Measurements from ENCODE around the gene CDKN1C. TPM values are rescaled to one million over a fixed set of nuclear protein-coding genes. Genes with fewer than 3 reads are reported as not detected.
A peak's percentile ranks its signal among the peaks of the same experiment; 100 is the strongest.

CDKN1C gene
- total and polyA plus RNA-seq, 2 of the 8 experiments (the other 6 are each of a cell fraction or from before 2014, with no cell fraction given), result 12.8 to 14.1 TPM

DNA sequence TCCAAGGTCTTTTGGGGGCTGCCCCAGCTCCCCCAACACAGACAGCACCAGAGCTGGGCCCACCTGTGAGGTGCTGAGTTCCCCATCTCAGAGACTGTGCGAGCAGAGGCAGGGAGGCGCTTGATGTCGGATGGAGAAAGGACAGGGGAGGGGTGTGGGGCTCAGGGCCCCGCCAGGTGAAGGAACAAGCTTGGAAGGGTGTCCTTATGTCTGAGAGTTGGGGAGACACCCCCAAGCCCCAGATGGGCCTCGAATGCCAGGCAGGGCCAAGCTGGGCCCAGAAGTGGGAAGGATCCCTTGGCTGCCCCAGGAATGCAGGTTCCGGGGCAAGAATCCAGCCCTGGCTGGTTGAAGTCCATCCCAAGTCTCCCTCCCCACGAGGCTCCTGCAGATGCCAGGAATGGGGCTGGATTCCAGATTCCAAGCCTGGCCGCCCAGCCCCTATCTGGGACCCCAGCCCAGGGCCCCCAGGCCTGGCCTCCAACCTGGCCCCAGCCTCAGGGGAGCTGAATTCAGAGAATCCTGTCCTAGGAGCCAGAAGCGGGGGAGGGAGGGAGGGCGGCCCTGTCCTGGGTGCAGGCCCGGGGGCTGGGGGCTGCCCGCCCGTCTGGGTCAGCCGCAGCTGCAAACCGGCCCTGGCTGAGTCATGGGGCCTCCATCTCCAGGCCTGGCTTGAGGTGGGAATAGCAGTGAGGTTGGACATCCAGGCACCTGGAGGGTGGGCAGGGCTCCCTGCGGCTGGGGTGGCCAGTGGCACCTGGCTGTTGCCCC, 50.9 kb downstream of the CDKN1C start:
- H2BK15ac ChIP-seq (ENCODE audit: low read length), result no peak overlapping the region
- H3K27ac ChIP-seq (ENCODE audit: low read depth, low read length), result no peak overlapping the region

More for the DNA sequence above, 50.9 kb downstream of the CDKN1C start:
- no peak for FAIRE-seq
- Histone ChIP-seq H3K4me2 (ENCODE audit: insufficient read depth in 1 of 2, low read depth in 2 of 2, low read length in 2 of 2) (no peak overlapping the region), H3K4me1 (replicated peaks in 1 of 4; ENCODE audit: control insufficient read depth in 3 of 4, insufficient read depth in 4 of 4, low read length in 3 of 4) (peaks cover 0 to 21% (median 13%) of the 10 kb centered on the region in 4 experiments; a peak in 6 of 7 replicates), H3K4ac (replicated peaks; ENCODE audit: insufficient read length, low read depth, low read length) (no peak overlapping the region), H2BK12ac (ENCODE audit: low read depth, low read length) (0 out of 2 replicates have a peak overlapping the region, but pooled peaks have one; percentile 90), H4K91ac (replicated peaks; ENCODE audit: insufficient read length, low read length) (no peak overlapping the region), H3K23me2 (ENCODE audit: low read depth, low read length) (no peaks in the 10 kb centered on the region), H3K36me3 (ENCODE audit: control insufficient read depth in 2 of 4, insufficient read depth in 4 of 4, low read length in 3 of 4) (no peaks in the 10 kb centered on the region), H3K23ac (ENCODE audit: insufficient read length) (no peak overlapping the region), H2BK20ac (ENCODE audit: low read length) (no peak overlapping the region), H3K79me1 (ENCODE audit: low read depth, low read length) (no peaks in the 10 kb centered on the region), H3K56ac (replicated peaks; ENCODE audit: insufficient read length, low read depth, low read length) (no peak overlapping the region), H2AK5ac (ENCODE audit: low read depth, low read length) (no peak overlapping the region), H3K14ac (ENCODE audit: insufficient read length) (no peak overlapping the region), H3K18ac (ENCODE audit: extremely low read depth, low read length) (no peak overlapping the region), H2BK5ac (ENCODE audit: low read depth, low read length) (0 out of 2 replicates have a peak overlapping the region, but pooled peaks have one; percentile 52), H4K8ac (ENCODE audit: extremely low read depth, insufficient read depth, low read length) (no peak overlapping the region; the same call in 1 of the 2 replicates), H3K9me3 (ENCODE audit: insufficient read depth in 2 of 2, low read depth in 1 of 2, low read length in 1 of 2) (no peaks in the 10 kb centered on the region; a peak in 1 of 4 replicates), H3K27me3 (replicated peaks in 1 of 4; ENCODE audit: control insufficient read depth in 3 of 4, extremely low read depth in 1 of 4, insufficient read depth in 3 of 4, low read length in 3 of 4) (peaks cover 0 to 3% (median 2%) of the 10 kb centered on the region in 4 experiments; a peak in 3 of 7 replicates), H4K5ac (ENCODE audit: insufficient read length, low read depth, low read length) (no peak overlapping the region), H3K9ac (replicated peaks in 1 of 4; ENCODE audit: extremely low read depth in 1 of 4, low read depth in 3 of 4, low read length in 3 of 4) (no peak overlapping the region), H2BK120ac (replicated peaks; ENCODE audit: low read depth, low read length) (no peak overlapping the region), H3K79me2 (ENCODE audit: control insufficient read depth in 1 of 2, insufficient read depth in 2 of 2, low read length in 2 of 2) (no peaks in the 10 kb centered on the region), H3K4me3 (ENCODE audit: extremely low read depth in 1 of 4, insufficient read depth in 2 of 4, low read depth in 3 of 4, low read length in 4 of 4) (no peak overlapping the region), H2AFZ (ENCODE audit: low read length) (no peak overlapping the region), H4K20me1 (replicated peaks in 1 of 2; ENCODE audit: control insufficient read depth in 1 of 2, insufficient read depth in 2 of 2, low read length in 2 of 2) (peaks cover 0 to 2% of the 10 kb centered on the region in 2 experiments)
- 79% methylated on average over 7 of the region's 16 CpGs; no CpG with 5 or more reads in 1 of the 2 experiments for WGBS, 2 experiments (ENCODE audit: extremely low coverage in 1 of 2, insufficient coverage in 1 of 2, insufficient read length in 1 of 2, insufficient replicate concordance in 2 of 2, low coverage in 1 of 2, low lambda C conversion rate in 2 of 2, missing lambda C conversion rate in 1 of 2)
- TF ChIP-seq RXRA (IDR thresholded peaks at IDR 0.05; ENCODE audit: insufficient read depth, low read depth, low read length) (no peak), SP2 (IDR thresholded peaks at IDR 0.05; ENCODE audit: low read length) (no peak), NANOG (IDR thresholded peaks at IDR 0.05; ENCODE audit: insufficient read depth, low read depth, low read length, poor library complexity, severe bottlenecking) (no peak)
- TF ChIP-seq, protein P1, sequence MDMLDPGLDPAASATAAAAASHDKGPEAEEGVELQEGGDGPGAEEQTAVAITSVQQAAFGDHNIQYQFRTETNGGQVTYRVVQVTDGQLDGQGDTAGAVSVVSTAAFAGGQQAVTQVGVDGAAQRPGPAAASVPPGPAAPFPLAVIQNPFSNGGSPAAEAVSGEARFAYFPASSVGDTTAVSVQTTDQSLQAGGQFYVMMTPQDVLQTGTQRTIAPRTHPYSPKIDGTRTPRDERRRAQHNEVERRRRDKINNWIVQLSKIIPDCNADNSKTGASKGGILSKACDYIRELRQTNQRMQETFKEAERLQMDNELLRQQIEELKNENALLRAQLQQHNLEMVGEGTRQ (IDR thresholded peaks at IDR 0.05; ENCODE audit: low read length), result no peak
- no peak for DNase-seq (ENCODE audit: low read depth in 1 of 2, low spot score in 2 of 2)
- POLR2A ChIA-PET (ENCODE audit: partially characterized antibody), result interaction anchor here (1.0 kb wide), 1 partner anchor 26 kb away, joined by 3 read pairs; no protein-coding TSS in a partner anchor
- CTCF ChIA-PET (ENCODE audit: partially characterized antibody), result interaction anchor here (0.9 to 2.0 kb wide), 2 partner anchors 53 to 303 kb away, joined by 3 to 4 read pairs; no protein-coding TSS in a partner anchor

Data from H1 (cell line).